Right renal pelvis (tissue), 4 donors: ENCODE data around the gene BEST1. TPM values are rescaled to one million over a fixed set of nuclear protein-coding genes. Genes with fewer than 3 reads are reported as not detected.
"Not testable (repeated sequence)": the region's sequence is repeated elsewhere in the genome, so short reads cannot be mapped to it uniquely, and the experiment has no call there.

Source experiments
- DNase-seq, 4 donors: peaks; one replicate each; pipeline ENCODE4 v3.0.0-alpha.2; 2013; ENCODE audit warnings: low read depth in 4 of 4, low spot score in 3 of 4, missing footprints in 1 of 4
- polyA plus RNA-seq, 4 donors: library from polyadenylated mRNA; unstranded; fragments of 120-200 nt; gene quantifications; one replicate each; pipeline ENCODE4 v1.2.1, GENCODE V29; 2013; ENCODE audit not compliant: insufficient read length in 4 of 4

Gene BEST1
- polyA plus RNA-seq, 4 donors, result 4.1 to 4.8 (median 4.4) TPM

- no peak for DNase-seq
These were observed 3.3 kb upstream of the BEST1 start for GRCh38 chr11:61946894-61947293.

DNA sequence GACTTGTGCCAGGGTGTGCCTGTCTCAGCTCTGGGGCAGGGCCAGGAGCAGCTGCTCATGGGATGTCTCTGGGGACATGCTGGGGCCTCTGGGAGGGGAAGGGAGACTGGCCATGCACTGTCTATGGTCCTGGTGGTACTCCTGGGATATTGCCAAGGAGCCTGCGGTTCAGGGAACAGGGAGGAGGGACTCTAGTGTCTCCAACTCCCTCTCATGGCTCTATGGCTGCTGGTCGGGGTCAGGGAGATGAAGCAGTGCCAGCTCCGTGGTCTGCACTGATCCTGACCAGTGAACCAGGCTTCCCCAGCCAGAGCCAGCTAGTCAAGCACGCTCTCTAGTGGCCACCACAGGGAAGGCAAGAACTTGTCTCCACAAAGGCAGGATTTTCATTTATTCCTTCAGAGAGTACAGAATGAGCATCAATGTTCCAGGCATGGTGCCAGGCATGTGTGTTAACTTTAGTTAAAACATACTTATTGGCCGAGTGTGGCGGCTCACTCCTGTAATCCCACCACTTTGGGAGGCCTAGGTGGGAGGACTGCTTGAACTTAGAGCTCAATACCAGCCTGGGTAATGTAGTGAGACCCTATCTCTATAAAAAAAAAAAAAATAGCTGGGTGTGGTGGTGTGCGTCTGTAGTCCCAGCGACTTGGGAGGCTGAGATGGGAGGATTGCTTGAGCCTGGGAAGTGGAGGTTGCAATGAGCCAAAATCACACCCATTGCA lies 2.5 kb upstream of the BEST1 start:
- DNase-seq, result peak in 1 of 4 donors; percentile 78

DNA sequence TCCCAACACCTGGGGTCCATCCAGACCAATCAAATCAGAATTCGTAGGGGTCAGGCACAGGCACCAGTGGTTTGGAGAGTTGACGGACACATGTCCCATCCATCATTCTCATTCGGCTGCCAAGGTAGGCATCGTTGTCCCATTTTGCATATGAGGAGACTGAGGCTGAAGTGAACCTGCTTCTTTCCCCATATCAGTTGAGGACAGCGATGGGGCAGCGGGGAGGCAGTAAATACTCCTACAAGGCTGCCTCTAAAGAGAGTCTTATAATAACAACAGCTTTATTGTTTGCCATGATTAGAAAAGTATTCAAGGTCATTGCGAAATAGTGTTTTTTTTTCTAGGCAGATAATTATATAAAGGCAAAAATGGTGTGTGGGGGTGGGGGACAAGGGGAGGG lies 1.6 kb upstream of the BEST1 start:
- no peak for DNase-seq

- no peak for DNase-seq
These were observed 749 bp upstream of the BEST1 start for GRCh38 chr11:61949169-61950034.

DNA sequence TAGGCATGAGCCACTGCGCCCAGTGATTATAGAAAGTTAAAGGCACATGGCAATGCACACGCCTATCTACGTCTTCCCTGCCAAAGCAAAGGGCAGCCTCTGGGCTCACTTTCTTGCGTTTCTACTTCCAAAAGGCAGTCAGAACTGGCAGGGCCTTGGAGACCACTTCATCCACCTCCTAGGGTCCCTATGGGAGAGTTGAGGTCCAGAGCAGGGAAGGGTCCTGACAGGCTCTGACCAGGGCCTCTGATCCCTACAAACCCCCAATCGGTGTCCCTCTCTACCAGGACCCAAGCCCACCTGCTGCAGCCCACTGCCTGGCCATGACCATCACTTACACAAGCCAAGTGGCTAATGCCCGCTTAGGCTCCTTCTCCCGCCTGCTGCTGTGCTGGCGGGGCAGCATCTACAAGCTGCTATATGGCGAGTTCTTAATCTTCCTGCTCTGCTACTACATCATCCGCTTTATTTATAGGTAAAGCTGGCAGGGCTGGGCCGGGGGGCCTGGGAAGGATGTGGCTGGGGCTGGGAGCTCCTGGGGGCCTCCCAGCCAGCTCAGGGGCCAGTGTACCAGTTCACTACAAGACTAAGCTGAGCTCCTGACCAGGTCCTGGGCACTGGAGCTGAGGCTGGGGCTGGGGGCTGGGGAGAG lies 1.5 kb downstream of the BEST1 start:
- DNase-seq, result no peak

GRCh38 chr11:61952882-61953281 lies 2.7 kb downstream of the BEST1 start:
- no peak for DNase-seq

GRCh38 chr11:61953632-61954031 lies 3.5 kb downstream of the BEST1 start:
- DNase-seq, result not testable (repeated sequence)

GRCh38 chr11:61954106-61954850 lies 4.1 kb downstream of the BEST1 start:
- DNase-seq, result no peak

DNA sequence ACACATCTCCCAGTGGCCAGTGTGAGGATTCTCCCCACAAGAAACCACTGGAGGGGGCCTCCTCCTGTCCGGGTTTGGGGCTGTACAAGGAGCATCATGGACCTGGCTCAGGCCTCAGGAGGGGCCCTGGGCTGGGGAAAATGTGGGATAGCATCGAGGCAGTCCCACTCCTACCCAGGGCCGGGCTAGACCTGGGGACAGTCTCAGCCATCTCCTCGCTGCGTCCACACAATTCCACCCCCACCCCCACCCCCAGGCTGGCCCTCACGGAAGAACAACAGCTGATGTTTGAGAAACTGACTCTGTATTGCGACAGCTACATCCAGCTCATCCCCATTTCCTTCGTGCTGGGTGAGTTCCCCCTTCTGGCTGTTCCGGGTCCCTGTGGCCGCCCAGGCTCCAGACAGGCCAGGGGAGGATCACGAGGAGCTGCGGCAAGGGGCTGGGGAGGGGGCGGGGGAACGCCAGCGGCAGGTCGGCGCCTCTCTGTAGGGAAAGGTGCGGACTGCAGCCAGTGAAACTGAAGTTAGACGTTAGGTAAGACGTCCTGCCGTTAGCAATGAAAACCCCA lies 4.8 kb downstream of the BEST1 start:
- DNase-seq, result no peak

- no peak for DNase-seq
These were observed 5.4 kb downstream of the BEST1 start for GRCh38 chr11:61955422-61956135.

GRCh38 chr11:61956191-61957020 lies 6.3 kb downstream of the BEST1 start:
- DNase-seq, result no peak

DNA sequence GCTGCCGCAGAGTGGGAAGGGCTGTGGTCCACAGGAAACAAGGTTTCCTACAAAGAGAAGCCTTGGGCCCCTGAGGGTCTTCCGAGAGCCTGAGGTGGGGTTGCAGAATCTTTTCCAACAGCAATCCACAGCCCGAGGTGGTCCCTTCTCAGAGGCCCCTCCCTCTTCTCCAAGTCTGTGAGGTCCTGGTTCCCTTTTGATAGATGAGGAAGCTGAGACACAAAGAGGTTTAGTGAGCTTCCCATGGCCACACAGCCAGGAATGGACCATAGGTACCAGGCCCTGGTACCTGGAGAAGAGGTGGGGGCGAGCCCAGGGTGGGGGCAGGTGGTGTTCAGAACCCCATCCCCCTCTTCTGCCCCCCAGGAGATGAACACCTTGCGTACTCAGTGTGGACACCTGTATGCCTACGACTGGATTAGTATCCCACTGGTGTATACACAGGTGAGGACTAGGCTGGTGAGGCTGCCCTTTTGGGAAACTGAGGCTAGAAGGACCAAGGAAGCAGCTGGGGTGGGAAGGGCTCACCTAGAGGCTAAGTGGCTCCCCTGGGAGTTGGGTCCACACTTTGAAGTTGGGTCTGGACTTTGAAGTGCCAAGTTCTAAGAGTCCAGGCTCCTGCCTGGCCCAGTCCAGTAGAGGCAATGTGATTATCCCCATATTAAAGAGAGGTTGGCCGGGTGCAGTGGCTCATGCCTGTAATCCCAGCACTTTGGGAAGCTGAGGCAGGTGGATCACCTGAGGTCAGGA lies 7.0 kb downstream of the BEST1 start:
- DNase-seq, result no peak

GRCh38 chr11:61958590-61958989 lies 8.4 kb downstream of the BEST1 start:
- DNase-seq, result no peak

- DNase-seq, result no peak
These were observed 9.0 kb downstream of the BEST1 start for GRCh38 chr11:61959114-61959513.

GRCh38 chr11:61959678-61960077 lies 9.5 kb downstream of the BEST1 start:
- DNase-seq, result no peak

DNA sequence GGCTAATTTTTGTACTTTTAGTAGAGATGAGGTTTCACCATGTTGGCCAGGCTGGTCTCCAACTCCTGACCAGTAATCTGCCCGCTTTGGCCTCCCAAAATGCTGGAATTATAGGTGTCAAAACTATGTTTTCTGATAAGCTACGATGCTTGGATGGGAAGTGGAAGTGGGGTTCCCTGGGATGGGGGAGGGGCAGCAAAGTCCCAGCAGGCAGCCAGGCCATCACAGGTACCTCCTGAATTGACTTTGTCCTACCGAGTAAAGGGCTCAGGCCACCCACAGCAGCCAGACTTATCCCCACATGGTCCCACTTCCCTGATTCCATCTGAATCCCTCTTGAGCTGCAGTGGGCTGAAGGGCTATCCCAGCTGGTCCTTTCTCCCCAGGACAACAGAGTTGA lies 10.4 kb downstream of the BEST1 start:
- no peak for DNase-seq

DNA sequence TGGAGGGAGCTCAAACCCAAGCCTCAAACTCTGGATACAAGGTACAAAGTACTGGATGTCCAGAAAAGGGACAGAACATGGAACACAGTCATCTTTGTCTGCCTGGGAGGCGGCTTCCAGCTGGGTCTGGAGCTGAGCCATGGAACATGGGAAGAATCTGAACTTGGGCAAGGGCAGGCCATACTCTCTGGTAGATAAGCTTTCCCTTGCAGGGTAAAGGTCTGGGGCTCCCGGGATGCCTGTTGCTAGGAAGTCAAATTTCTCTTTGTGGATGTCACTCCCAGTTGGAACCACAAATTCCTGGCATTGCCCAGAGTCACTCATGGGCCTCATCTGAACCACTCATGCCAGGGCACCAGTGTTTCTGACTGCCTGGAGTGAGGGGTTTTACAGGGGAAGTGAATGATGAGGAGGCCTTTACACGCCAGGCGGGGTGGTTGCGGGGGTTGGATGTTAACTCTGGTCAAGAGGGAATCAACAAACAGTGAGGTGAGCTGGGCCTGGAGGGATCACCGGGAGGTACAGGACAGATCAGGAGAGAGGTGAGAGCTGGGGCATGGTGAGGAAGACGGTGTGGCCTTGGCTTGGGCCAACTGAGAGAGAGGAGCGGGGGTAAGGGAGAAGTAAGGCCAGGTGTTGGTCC lies 11.5 kb downstream of the BEST1 start:
- DNase-seq, result no peak
